Measurements from ENCODE around the gene SHISA9.

The SHISA9 gene

DNA sequence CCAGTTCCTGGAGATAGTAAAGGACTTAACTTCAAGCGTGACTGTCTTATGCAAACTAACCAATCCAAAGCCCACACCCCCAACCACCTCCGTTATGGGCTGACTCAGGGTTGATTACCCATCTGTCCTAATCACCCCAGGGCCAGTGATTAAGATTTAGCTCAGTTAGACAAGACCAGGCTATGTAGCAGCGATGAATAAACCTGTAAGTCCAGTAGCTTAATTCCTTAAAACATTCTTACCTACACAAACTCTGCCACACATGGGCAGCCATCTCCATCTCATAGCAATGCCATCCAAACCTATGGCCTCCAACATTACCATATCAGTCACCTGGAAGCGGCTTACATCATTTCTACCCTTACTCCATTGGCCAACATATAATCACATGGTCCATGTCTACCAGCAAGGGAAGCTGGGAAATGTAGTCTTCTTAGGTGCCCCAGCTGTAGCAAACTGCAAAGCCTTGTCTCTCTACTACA, 266.7 kb downstream of the SHISA9 start:
- TF ChIP-seq POLR2AphosphoS5 (IDR thresholded peaks at IDR 0.05; ENCODE audit: low read depth, low read length) (no peak), TAF1 (IDR thresholded peaks at IDR 0.05; ENCODE audit: borderline replicate concordance, insufficient read depth, low read length) (no peak), REST (IDR thresholded peaks at IDR 0.05; ENCODE audit: insufficient read depth in 1 of 2, low read depth in 2 of 2, low read length in 2 of 2) (no peak), FOXP2 (optimal IDR thresholded peaks at IDR 0.05; ENCODE audit: borderline replicate concordance, extremely low read depth, extremely low read length, insufficient read depth) (no peak), SIN3A (IDR thresholded peaks at IDR 0.05; ENCODE audit: borderline replicate concordance, insufficient read depth, low read length) (no peak)

- TF ChIP-seq SIN3A (IDR thresholded peaks at IDR 0.05; ENCODE audit: borderline replicate concordance, insufficient read depth, low read length) (no peak), REST (IDR thresholded peaks at IDR 0.05; ENCODE audit: insufficient read depth in 1 of 2, low read depth in 2 of 2, low read length in 2 of 2) (no peak), TAF1 (IDR thresholded peaks at IDR 0.05; ENCODE audit: borderline replicate concordance, insufficient read depth, low read length) (no peak), FOXP2 (optimal IDR thresholded peaks at IDR 0.05; ENCODE audit: borderline replicate concordance, extremely low read depth, extremely low read length, insufficient read depth) (no peak), POLR2AphosphoS5 (IDR thresholded peaks at IDR 0.05; ENCODE audit: low read depth, low read length) (no peak)
Observed at GRCh38 chr16:13171313-13171712, 269.9 kb downstream of the SHISA9 start.

DNA sequence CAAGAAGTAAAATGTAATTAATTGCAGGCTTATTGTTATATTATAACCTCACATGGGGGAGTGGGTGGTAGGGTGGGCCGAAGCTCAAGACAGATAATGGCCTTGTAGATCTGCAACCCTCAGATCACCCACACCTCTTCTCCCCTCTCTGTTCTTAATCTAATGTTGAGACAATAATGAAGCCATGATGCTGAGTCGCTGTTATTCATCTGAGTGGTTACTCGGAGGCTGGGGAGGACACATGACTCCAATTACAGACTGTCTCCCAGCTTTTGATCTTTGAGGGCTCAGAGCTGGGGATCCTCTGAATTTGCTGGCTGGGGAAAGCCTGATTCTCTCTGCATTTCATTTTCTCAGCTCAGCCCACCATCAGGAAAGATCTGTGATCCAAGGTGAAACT, 275.3 kb downstream of the SHISA9 start:
- TF ChIP-seq POLR2AphosphoS5 (IDR thresholded peaks at IDR 0.05; ENCODE audit: low read depth, low read length) (no peak), SIN3A (IDR thresholded peaks at IDR 0.05; ENCODE audit: borderline replicate concordance, insufficient read depth, low read length) (no peak), FOXP2 (optimal IDR thresholded peaks at IDR 0.05; ENCODE audit: borderline replicate concordance, extremely low read depth, extremely low read length, insufficient read depth) (no peak), REST (IDR thresholded peaks at IDR 0.05; ENCODE audit: insufficient read depth in 1 of 2, low read depth in 2 of 2, low read length in 2 of 2) (no peak), TAF1 (IDR thresholded peaks at IDR 0.05; ENCODE audit: borderline replicate concordance, insufficient read depth, low read length) (no peak)

- TF ChIP-seq FOXP2 (optimal IDR thresholded peaks at IDR 0.05; ENCODE audit: borderline replicate concordance, extremely low read depth, extremely low read length, insufficient read depth) (no peak), TAF1 (IDR thresholded peaks at IDR 0.05; ENCODE audit: borderline replicate concordance, insufficient read depth, low read length) (no peak), REST (IDR thresholded peaks at IDR 0.05; ENCODE audit: insufficient read depth in 1 of 2, low read depth in 2 of 2, low read length in 2 of 2) (no peak), POLR2AphosphoS5 (IDR thresholded peaks at IDR 0.05; ENCODE audit: low read depth, low read length) (no peak), SIN3A (IDR thresholded peaks at IDR 0.05; ENCODE audit: borderline replicate concordance, insufficient read depth, low read length) (no peak)
Observed at GRCh38 chr16:13178318-13178717, 276.9 kb downstream of the SHISA9 start.

- TF ChIP-seq REST (IDR thresholded peaks at IDR 0.05; ENCODE audit: insufficient read depth in 1 of 2, low read depth in 2 of 2, low read length in 2 of 2) = no peak
- no peak for TF ChIP-seq TAF1 (IDR thresholded peaks at IDR 0.05; ENCODE audit: borderline replicate concordance, insufficient read depth, low read length)
- TF ChIP-seq SIN3A (IDR thresholded peaks at IDR 0.05; ENCODE audit: borderline replicate concordance, insufficient read depth, low read length) = no peak
- no peak for TF ChIP-seq FOXP2 (optimal IDR thresholded peaks at IDR 0.05; ENCODE audit: borderline replicate concordance, extremely low read depth, extremely low read length, insufficient read depth)
- no peak for TF ChIP-seq POLR2AphosphoS5 (IDR thresholded peaks at IDR 0.05; ENCODE audit: low read depth, low read length)
Observed at GRCh38 chr16:13181432-13181831, 280.0 kb downstream of the SHISA9 start.
